Astrocyte (in vitro differentiated cells and primary cell): ENCODE data around the gene CD19.

Experiments used
- EZH2 ChIP-seq: IDR thresholded peaks from 2 replicates; pipeline ENCODE4 v1.6.1; 2012; ENCODE audit warnings: mild to moderate bottlenecking, low read length, inconsistent platforms; ENCODE audit not compliant: insufficient read depth
- TF ChIP-seq, protein P1 (sequence below): IDR thresholded peaks from 2 replicates; pipeline ENCODE4 v1.5.1; 2011; ENCODE audit warnings: low read depth, mild to moderate bottlenecking, inconsistent platforms, low read length, moderate library complexity; ENCODE audit not compliant: insufficient read depth

DNA sequence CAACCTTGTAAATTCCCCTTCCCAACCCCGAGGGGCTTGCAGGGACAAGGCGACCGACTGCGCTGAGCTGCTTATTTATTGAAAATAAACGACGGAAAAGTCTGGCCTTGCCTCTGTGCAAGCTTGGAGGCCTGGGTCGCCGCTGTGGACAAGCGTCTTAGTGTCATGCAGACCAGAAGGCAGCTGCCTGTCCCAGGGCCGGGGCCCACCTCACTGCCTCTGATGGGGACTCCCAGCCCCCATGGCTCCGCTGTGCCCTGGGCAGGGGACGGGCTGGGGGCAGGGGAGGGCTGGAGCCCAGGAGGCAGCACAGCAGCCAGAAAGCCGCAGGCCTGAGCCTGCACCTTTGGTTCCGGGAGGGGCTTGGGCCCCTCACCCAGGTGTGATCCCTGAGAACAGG lies 27.4 kb upstream of the CD19 start:
- no peak for TF ChIP-seq EZH2
- TF ChIP-seq, protein P1, sequence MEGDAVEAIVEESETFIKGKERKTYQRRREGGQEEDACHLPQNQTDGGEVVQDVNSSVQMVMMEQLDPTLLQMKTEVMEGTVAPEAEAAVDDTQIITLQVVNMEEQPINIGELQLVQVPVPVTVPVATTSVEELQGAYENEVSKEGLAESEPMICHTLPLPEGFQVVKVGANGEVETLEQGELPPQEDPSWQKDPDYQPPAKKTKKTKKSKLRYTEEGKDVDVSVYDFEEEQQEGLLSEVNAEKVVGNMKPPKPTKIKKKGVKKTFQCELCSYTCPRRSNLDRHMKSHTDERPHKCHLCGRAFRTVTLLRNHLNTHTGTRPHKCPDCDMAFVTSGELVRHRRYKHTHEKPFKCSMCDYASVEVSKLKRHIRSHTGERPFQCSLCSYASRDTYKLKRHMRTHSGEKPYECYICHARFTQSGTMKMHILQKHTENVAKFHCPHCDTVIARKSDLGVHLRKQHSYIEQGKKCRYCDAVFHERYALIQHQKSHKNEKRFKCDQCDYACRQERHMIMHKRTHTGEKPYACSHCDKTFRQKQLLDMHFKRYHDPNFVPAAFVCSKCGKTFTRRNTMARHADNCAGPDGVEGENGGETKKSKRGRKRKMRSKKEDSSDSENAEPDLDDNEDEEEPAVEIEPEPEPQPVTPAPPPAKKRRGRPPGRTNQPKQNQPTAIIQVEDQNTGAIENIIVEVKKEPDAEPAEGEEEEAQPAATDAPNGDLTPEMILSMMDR: no peak
